HEK293 (cell line): ENCODE data around the gene NSUN4.
A peak's percentile ranks its signal among the peaks of the same experiment; 100 is the strongest.

Experiments
- EGR2 ChIP-seq: fragments of 450-650 bp; formaldehyde crosslinking; IDR thresholded peaks from 2 replicates; pipeline ENCODE4 v1.5.1; 2016; ENCODE audit warnings: low read depth, missing biosample characterization, missing genetic modification characterization
- FEZF1 ChIP-seq: fragments of 450-650 bp; formaldehyde crosslinking; IDR thresholded peaks from 2 replicates; pipeline ENCODE4 v1.5.1; 2016; ENCODE audit warnings: missing biosample characterization, missing genetic modification characterization
- GLI2 ChIP-seq: fragments of 450-650 bp; formaldehyde crosslinking; IDR thresholded peaks from 2 replicates; pipeline ENCODE4; 2017; ENCODE audit warnings: missing biosample characterization, missing genetic modification characterization, low read depth, borderline replicate concordance
- HOXD13 ChIP-seq: sonication (generic); formaldehyde crosslinking; IDR thresholded peaks from 2 replicates; pipeline ENCODE4 v1.8.0; 2022; ENCODE audit warnings: missing genetic modification reagents, borderline replicate concordance
- IKZF3 ChIP-seq: fragments of 450-650 bp; IDR thresholded peaks from 2 replicates; pipeline ENCODE4 v1.5.0; 2018; ENCODE audit warnings: missing biosample characterization, mild to moderate bottlenecking, missing genetic modification characterization, moderate library complexity
- KLF8 ChIP-seq: fragments of 450-650 bp; formaldehyde crosslinking; IDR thresholded peaks from 2 replicates; pipeline ENCODE4 v1.5.1; 2016; ENCODE audit warnings: missing biosample characterization, missing genetic modification characterization
- MEIS1 ChIP-seq: sonication (generic); formaldehyde crosslinking; IDR thresholded peaks from 2 replicates; pipeline ENCODE4 v1.8.1; 2022; ENCODE audit warnings: missing genetic modification reagents, mild to moderate bottlenecking, borderline replicate concordance
- MYNN ChIP-seq: fragments of 450-650 bp; formaldehyde crosslinking; IDR thresholded peaks from 2 replicates; pipeline ENCODE4 v1.5.1; 2016; ENCODE audit warnings: missing biosample characterization, missing genetic modification characterization, borderline replicate concordance
- OSR2 ChIP-seq: fragments of 450-650 bp; formaldehyde crosslinking; IDR thresholded peaks from 2 replicates; pipeline ENCODE4 v1.5.1; 2016; ENCODE audit warnings: missing biosample characterization, missing genetic modification characterization
- WT1 ChIP-seq: fragments of 450-650 bp; formaldehyde crosslinking; IDR thresholded peaks from 2 replicates; pipeline ENCODE4 v1.5.1; 2016; ENCODE audit warnings: missing biosample characterization, missing genetic modification characterization
- YY1 ChIP-seq: fragments of 450-650 bp; formaldehyde crosslinking; IDR thresholded peaks from 2 replicates; pipeline ENCODE4 v1.5.1; 2018; ENCODE audit warnings: missing biosample characterization, missing genetic modification characterization
- ZNF112 ChIP-seq: fragments of 450-650 bp; formaldehyde crosslinking; IDR thresholded peaks from 2 replicates; pipeline ENCODE4 v1.5.0; 2017; ENCODE audit warnings: missing biosample characterization, missing genetic modification characterization
- ZNF266 ChIP-seq: fragments of 450-650 bp; formaldehyde crosslinking; IDR thresholded peaks from 2 replicates; pipeline ENCODE4 v1.5.1; 2016; ENCODE audit warnings: missing biosample characterization, missing genetic modification characterization, low read depth
- ZNF350 ChIP-seq: fragments of 450-650 bp; formaldehyde crosslinking; IDR thresholded peaks from 2 replicates; pipeline ENCODE4 v1.5.0; 2017; ENCODE audit warnings: missing biosample characterization, mild to moderate bottlenecking, missing genetic modification characterization
- ZNF37A ChIP-seq: fragments of 450-650 bp; IDR thresholded peaks from 2 replicates; pipeline ENCODE4 v1.5.1; 2018; ENCODE audit warnings: missing biosample characterization, missing genetic modification characterization
- ZNF501 ChIP-seq: fragments of 450-650 bp; formaldehyde crosslinking; IDR thresholded peaks from 2 replicates; pipeline ENCODE4 v1.5.1; 2016; ENCODE audit warnings: missing biosample characterization, missing genetic modification characterization
- ZNF529 ChIP-seq: fragments of 450-650 bp; formaldehyde crosslinking; IDR thresholded peaks from 2 replicates; pipeline ENCODE4 v1.5.1; 2017; ENCODE audit warnings: missing genetic modification characterization, missing biosample characterization; ENCODE audit not compliant: insufficient replicate concordance
- ZNF530 ChIP-seq: fragments of 450-650 bp; formaldehyde crosslinking; IDR thresholded peaks from 2 replicates; pipeline ENCODE4 v1.5.1; 2016; ENCODE audit warnings: low read depth, missing biosample characterization, missing genetic modification characterization
- ZNF548 ChIP-seq: fragments of 450-650 bp; formaldehyde crosslinking; IDR thresholded peaks from 2 replicates; pipeline ENCODE4 v1.5.1; 2016; ENCODE audit warnings: missing biosample characterization, missing genetic modification characterization
- ZNF555 ChIP-seq: fragments of 450-650 bp; formaldehyde crosslinking; conservative IDR thresholded peaks from 2 replicates; pipeline ENCODE4 v1.5.1; 2017; ENCODE audit warnings: missing biosample characterization, mild to moderate bottlenecking, missing genetic modification characterization, inconsistent platforms
- ZNF585B ChIP-seq: fragments of 450-650 bp; formaldehyde crosslinking; IDR thresholded peaks from 2 replicates; pipeline ENCODE4 v1.5.1; 2016; ENCODE audit warnings: missing biosample characterization, missing genetic modification characterization
- ZNF621 ChIP-seq: fragments of 450-650 bp; formaldehyde crosslinking; IDR thresholded peaks from 2 replicates; pipeline ENCODE4 v1.5.1; 2017; ENCODE audit warnings: missing biosample characterization, missing genetic modification characterization
- ZNF639 ChIP-seq: fragments of 450-650 bp; formaldehyde crosslinking; IDR thresholded peaks from 2 replicates; pipeline ENCODE4 v1.5.1; 2016; ENCODE audit warnings: missing biosample characterization, missing genetic modification characterization
- ZSCAN16 ChIP-seq: fragments of 450-650 bp; formaldehyde crosslinking; IDR thresholded peaks from 2 replicates; pipeline ENCODE4 v1.5.1; 2016; ENCODE audit warnings: missing biosample characterization, missing genetic modification characterization
- ZSCAN30 ChIP-seq: fragments of 450-650 bp; IDR thresholded peaks from 2 replicates; pipeline ENCODE4 v1.5.1; 2018; ENCODE audit warnings: missing biosample characterization, mild to moderate bottlenecking, missing genetic modification characterization, moderate library complexity
- TF ChIP-seq, protein P1 (sequence below): fragments of 450-650 bp; formaldehyde crosslinking; IDR thresholded peaks from 2 replicates; pipeline ENCODE4 v1.5.1; 2016; ENCODE audit warnings: missing biosample characterization, missing genetic modification characterization, borderline replicate concordance
- TF ChIP-seq, protein P2 (sequence below): fragments of 450-650 bp; IDR thresholded peaks from 2 replicates; pipeline ENCODE4 v1.5.1; 2018; ENCODE audit warnings: missing biosample characterization, mild to moderate bottlenecking, missing genetic modification characterization
- TF ChIP-seq, protein P3 (sequence below): fragments of 450-650 bp; formaldehyde crosslinking; IDR thresholded peaks from 2 replicates; pipeline ENCODE4 v1.5.1; 2016; ENCODE audit warnings: missing biosample characterization, missing genetic modification characterization
- TF ChIP-seq, protein P4 (sequence below): fragments of 450-650 bp; formaldehyde crosslinking; IDR thresholded peaks from 2 replicates; pipeline ENCODE4 v1.5.1; 2017; ENCODE audit warnings: missing biosample characterization, missing genetic modification characterization

NSUN4 gene

DNA sequence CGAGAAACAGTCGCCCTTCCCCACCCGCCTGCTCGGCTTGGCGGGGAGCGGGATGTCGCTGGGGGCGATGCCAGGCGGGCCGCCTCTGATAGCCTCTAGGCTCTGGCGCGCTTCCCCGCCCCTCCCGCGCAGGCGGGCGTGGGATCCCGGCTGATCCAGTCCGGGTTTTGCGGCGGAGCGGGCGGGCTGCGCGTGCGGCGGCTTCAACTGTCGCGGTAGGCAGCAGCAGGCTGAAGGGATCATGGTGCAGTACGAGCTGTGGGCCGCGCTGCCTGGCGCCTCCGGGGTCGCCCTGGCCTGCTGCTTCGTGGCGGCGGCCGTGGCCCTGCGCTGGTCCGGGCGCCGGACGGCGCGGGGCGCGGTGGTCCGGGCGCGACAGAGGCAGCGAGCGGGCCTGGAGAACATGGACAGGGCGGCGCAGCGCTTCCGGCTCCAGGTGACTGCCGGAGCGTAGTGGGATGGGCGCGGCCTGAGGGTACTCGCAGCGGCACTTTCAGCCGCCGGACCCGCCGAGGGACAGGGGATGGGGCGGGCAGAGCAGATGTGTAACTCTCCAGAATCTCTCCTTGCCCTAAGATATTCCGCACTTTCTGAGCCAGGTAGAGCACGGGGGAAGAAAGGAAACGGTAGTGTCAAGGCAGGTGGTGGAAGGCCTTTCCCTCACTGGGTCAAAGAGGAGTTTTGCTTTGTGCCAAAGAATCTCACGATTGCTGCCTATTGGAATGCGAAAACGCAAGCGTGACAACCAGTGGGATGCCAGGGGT, 53.7 kb downstream of the NSUN4 start, which contains the start of gene FAAH (continued):
- TF ChIP-seq MYNN (tag by site-specific recombination), result no peak
- TF ChIP-seq, protein P1, sequence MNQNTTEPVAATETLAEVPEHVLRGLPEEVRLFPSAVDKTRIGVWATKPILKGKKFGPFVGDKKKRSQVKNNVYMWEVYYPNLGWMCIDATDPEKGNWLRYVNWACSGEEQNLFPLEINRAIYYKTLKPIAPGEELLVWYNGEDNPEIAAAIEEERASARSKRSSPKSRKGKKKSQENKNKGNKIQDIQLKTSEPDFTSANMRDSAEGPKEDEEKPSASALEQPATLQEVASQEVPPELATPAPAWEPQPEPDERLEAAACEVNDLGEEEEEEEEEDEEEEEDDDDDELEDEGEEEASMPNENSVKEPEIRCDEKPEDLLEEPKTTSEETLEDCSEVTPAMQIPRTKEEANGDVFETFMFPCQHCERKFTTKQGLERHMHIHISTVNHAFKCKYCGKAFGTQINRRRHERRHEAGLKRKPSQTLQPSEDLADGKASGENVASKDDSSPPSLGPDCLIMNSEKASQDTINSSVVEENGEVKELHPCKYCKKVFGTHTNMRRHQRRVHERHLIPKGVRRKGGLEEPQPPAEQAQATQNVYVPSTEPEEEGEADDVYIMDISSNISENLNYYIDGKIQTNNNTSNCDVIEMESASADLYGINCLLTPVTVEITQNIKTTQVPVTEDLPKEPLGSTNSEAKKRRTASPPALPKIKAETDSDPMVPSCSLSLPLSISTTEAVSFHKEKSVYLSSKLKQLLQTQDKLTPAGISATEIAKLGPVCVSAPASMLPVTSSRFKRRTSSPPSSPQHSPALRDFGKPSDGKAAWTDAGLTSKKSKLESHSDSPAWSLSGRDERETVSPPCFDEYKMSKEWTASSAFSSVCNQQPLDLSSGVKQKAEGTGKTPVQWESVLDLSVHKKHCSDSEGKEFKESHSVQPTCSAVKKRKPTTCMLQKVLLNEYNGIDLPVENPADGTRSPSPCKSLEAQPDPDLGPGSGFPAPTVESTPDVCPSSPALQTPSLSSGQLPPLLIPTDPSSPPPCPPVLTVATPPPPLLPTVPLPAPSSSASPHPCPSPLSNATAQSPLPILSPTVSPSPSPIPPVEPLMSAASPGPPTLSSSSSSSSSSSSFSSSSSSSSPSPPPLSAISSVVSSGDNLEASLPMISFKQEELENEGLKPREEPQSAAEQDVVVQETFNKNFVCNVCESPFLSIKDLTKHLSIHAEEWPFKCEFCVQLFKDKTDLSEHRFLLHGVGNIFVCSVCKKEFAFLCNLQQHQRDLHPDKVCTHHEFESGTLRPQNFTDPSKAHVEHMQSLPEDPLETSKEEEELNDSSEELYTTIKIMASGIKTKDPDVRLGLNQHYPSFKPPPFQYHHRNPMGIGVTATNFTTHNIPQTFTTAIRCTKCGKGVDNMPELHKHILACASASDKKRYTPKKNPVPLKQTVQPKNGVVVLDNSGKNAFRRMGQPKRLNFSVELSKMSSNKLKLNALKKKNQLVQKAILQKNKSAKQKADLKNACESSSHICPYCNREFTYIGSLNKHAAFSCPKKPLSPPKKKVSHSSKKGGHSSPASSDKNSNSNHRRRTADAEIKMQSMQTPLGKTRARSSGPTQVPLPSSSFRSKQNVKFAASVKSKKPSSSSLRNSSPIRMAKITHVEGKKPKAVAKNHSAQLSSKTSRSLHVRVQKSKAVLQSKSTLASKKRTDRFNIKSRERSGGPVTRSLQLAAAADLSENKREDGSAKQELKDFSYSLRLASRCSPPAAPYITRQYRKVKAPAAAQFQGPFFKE (tag by site-specific recombination), result no peak
- no peak for TF ChIP-seq GLI2 (tag by site-specific recombination)
- no peak for TF ChIP-seq ZNF621 (tag by site-specific recombination)
- peak; percentile 93 for TF ChIP-seq EGR2
- TF ChIP-seq ZNF530, result no peak
- peak; percentile 92 for TF ChIP-seq KLF8
- TF ChIP-seq YY1 (tag by site-specific recombination), result peak; percentile 65
- TF ChIP-seq ZNF548 (tag by site-specific recombination), result no peak
- TF ChIP-seq ZNF529 (tag by site-specific recombination), result no peak
- no peak for TF ChIP-seq ZNF37A (tag by site-specific recombination)
- no peak for TF ChIP-seq MEIS1 (CRISPR knock-in tag)
- no peak for TF ChIP-seq FEZF1 (tag by site-specific recombination)
- no peak for TF ChIP-seq ZNF112 (tag by site-specific recombination)
- TF ChIP-seq, protein P2, sequence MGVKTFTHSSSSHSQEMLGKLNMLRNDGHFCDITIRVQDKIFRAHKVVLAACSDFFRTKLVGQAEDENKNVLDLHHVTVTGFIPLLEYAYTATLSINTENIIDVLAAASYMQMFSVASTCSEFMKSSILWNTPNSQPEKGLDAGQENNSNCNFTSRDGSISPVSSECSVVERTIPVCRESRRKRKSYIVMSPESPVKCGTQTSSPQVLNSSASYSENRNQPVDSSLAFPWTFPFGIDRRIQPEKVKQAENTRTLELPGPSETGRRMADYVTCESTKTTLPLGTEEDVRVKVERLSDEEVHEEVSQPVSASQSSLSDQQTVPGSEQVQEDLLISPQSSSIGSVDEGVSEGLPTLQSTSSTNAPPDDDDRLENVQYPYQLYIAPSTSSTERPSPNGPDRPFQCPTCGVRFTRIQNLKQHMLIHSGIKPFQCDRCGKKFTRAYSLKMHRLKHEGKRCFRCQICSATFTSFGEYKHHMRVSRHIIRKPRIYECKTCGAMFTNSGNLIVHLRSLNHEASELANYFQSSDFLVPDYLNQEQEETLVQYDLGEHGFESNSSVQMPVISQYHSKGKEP (tag by site-specific recombination), result peak; percentile 65; the same call in 1 of the 2 replicates
- TF ChIP-seq ZNF501 (tag by site-specific recombination), result peak; percentile 54; the same call in 1 of the 2 replicates
- TF ChIP-seq WT1 (tag by site-specific recombination), result no peak
- 0 out of 2 replicates have a peak, but pooled peaks have one; percentile 34 for TF ChIP-seq ZSCAN16 (tag by site-specific recombination)
- TF ChIP-seq IKZF3 (tag by site-specific recombination), result peak; percentile 62
- TF ChIP-seq OSR2 (tag by site-specific recombination), result 0 out of 2 replicates have a peak, but pooled peaks have one; percentile 29
- TF ChIP-seq ZNF585B (tag by site-specific recombination), result no peak
- no peak for TF ChIP-seq ZNF639 (tag by site-specific recombination)
- TF ChIP-seq ZNF266, result no peak
- TF ChIP-seq, protein P3, sequence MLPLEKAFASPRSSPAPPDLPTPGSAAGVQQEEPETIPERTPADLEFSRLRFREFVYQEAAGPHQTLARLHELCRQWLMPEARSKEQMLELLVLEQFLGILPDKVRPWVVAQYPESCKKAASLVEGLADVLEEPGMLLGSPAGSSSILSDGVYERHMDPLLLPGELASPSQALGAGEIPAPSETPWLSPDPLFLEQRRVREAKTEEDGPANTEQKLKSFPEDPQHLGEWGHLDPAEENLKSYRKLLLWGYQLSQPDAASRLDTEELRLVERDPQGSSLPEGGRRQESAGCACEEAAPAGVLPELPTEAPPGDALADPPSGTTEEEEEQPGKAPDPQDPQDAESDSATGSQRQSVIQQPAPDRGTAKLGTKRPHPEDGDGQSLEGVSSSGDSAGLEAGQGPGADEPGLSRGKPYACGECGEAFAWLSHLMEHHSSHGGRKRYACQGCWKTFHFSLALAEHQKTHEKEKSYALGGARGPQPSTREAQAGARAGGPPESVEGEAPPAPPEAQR (tag by site-specific recombination), result no peak
- TF ChIP-seq ZNF350 (tag by site-specific recombination), result no peak
- TF ChIP-seq, protein P4, sequence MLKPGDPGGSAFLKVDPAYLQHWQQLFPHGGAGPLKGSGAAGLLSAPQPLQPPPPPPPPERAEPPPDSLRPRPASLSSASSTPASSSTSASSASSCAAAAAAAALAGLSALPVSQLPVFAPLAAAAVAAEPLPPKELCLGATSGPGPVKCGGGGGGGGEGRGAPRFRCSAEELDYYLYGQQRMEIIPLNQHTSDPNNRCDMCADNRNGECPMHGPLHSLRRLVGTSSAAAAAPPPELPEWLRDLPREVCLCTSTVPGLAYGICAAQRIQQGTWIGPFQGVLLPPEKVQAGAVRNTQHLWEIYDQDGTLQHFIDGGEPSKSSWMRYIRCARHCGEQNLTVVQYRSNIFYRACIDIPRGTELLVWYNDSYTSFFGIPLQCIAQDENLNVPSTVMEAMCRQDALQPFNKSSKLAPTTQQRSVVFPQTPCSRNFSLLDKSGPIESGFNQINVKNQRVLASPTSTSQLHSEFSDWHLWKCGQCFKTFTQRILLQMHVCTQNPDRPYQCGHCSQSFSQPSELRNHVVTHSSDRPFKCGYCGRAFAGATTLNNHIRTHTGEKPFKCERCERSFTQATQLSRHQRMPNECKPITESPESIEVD, result no peak
- no peak for TF ChIP-seq ZNF555
- peak; percentile 96 for TF ChIP-seq ZSCAN30
- TF ChIP-seq HOXD13 (CRISPR knock-in tag), result no peak
